GM10266 (cell line): ENCODE results near the gene SRGAP2C.

Source experiments
- DNase-seq: peaks from one replicate; pipeline ENCODE4 v3.0.0; 2012; ENCODE audit errors: extremely low spot score
- CTCF ChIP-seq: IDR thresholded peaks from 2 replicates; pipeline ENCODE4 v1.5.1; 2012; ENCODE audit warnings: mild to moderate bottlenecking, low read depth; ENCODE audit not compliant: control insufficient read depth, insufficient read depth; ENCODE audit errors: missing control alignments

SRGAP2C gene

GRCh38 chr1:121440993-121441392 is 256.2 kb downstream of the SRGAP2C start:
- no peak for TF ChIP-seq CTCF
- no peak for DNase-seq
